PC-9 (cell line): Measurements from ENCODE around the gene AGPAT3. TPM values are rescaled to one million over a fixed set of nuclear protein-coding genes. Genes with fewer than 3 reads are reported as not detected.

Experiments
- BruUV-seq: library from RNA; stranded (reverse); fragments of 400-500 nt; replicated peaks from 2 replicates; lab custom pipeline; 2021; lab: Mats Ljungman, UMichigan
- CTCF ChIA-PET: fragments of 300-600 bp; sonication (Branson Sonifier 250); formaldehyde crosslinking; loops from one replicate; lab custom pipeline; 2022; ENCODE audit warnings: antibody characterized with exemption; lab: Charles Lee
- POLR2A ChIA-PET: fragments of 300-600 bp; sonication (Branson Sonifier 250); formaldehyde crosslinking; loops from one replicate; lab custom pipeline; 2022; ENCODE audit warnings: antibody characterized with exemption; ENCODE audit not compliant: unreplicated experiment; lab: Charles Lee
- DNase-seq, 2 experiments: peaks; one replicate each; pipeline versions ENCODE4 v3.0.0 to v3.0.0-alpha.2; 2015 to 2022; ENCODE audit warnings: mixed read lengths in 1 of 2
- H2AFZ ChIP-seq: fragments of 200-600 bp; sonication (generic); 2 replicates; pipeline ENCODE4 v1.8.1; 2017; ENCODE audit warnings: antibody characterized with exemption
- H3F3A ChIP-seq: fragments of 200-600 bp; sonication (generic); 2 replicates; pipeline ENCODE4 v1.8.1; 2017; ENCODE audit warnings: antibody characterized with exemption, mild to moderate bottlenecking, low read depth; ENCODE audit not compliant: insufficient read depth
- H3K27ac ChIP-seq: fragments of 200-600 bp; sonication (generic); 2 replicates; pipeline ENCODE4 v1.6.1; 2016; ENCODE audit warnings: mixed run types
- H3K27me3 ChIP-seq: fragments of 200-600 bp; sonication (generic); 2 replicates; pipeline ENCODE4 v1.6.1; 2016; ENCODE audit warnings: low read depth, mixed run types; ENCODE audit not compliant: insufficient read depth
- H3K36me3 ChIP-seq: fragments of 200-600 bp; sonication (generic); 2 replicates; pipeline ENCODE4 v1.6.1; 2016; ENCODE audit warnings: low read depth, mixed run types
- H3K4me1 ChIP-seq: fragments of 200-600 bp; sonication (generic); replicated peaks from 2 replicates; pipeline ENCODE4 v1.6.1; 2016; ENCODE audit warnings: mixed run types; ENCODE audit not compliant: insufficient read depth
- H3K4me2 ChIP-seq: fragments of 200-600 bp; sonication (generic); 2 replicates; pipeline ENCODE4 v1.6.1; 2017; ENCODE audit warnings: mixed run types
- H3K4me3 ChIP-seq: fragments of 200-600 bp; sonication (generic); 2 replicates; pipeline ENCODE4 v1.6.1; 2016; ENCODE audit warnings: mixed run types
- H3K79me2 ChIP-seq: fragments of 200-600 bp; sonication (generic); 2 replicates; pipeline ENCODE4 v1.6.1; 2017; ENCODE audit warnings: low read depth, mixed run types
- H3K9me2 ChIP-seq: fragments of 200-600 bp; sonication (generic); 2 replicates; pipeline ENCODE4 v1.8.1; 2017; ENCODE audit warnings: mild to moderate bottlenecking; ENCODE audit not compliant: insufficient read depth
- H3K9me3 ChIP-seq: fragments of 200-600 bp; sonication (generic); 2 replicates; pipeline ENCODE4 v1.8.1; 2016; ENCODE audit warnings: low read depth; ENCODE audit not compliant: insufficient read depth
- H4K20me1 ChIP-seq: fragments of 200-600 bp; sonication (generic); 2 replicates; pipeline ENCODE4 v1.8.1; 2017; ENCODE audit not compliant: insufficient read depth
- CTCF ChIP-seq: fragments of 200-600 bp; sonication (generic); conservative IDR thresholded peaks from 2 replicates; pipeline ENCODE4 v1.6.1; 2017; ENCODE audit warnings: mixed run types, antibody characterized with exemption, mild to moderate bottlenecking, moderate library complexity
- EZH2 ChIP-seq: fragments of 200-600 bp; sonication (generic); IDR thresholded peaks from 2 replicates; pipeline ENCODE4 v1.8.0; 2017; ENCODE audit warnings: antibody characterized with exemption, low read depth
- intact Hi-C: fragments of 100-400 bp; cut with micrococcal nuclease; formaldehyde crosslinking; loops from one replicate; pipeline ENCODE4 v1.10.0; 2022; ENCODE audit not compliant: unreplicated experiment
- total RNA-seq: library from RNA; stranded (reverse); gene quantifications from 2 replicates; pipeline ENCODE4 v1.2.3, GENCODE V29; 2021

Gene AGPAT3
- total RNA-seq, 1 experiment from 2014 or later, result 39.0 TPM

GRCh38 chr21:43965911-43966585 lies 101.0 kb downstream of the AGPAT3 start:
- POLR2A ChIA-PET, result no interaction called here
- no peak for DNase-seq
- H4K20me1 ChIP-seq, result no peaks in the 10 kb centered on the region
- no peak overlapping the region for H3K27ac ChIP-seq
- TF ChIP-seq EZH2 (no peak), CTCF (no peak)
- H2AFZ ChIP-seq, result no peak overlapping the region
- H3K4me3 ChIP-seq, result no peak overlapping the region
- no peaks in the 10 kb centered on the region for H3K9me2 ChIP-seq
- no peaks in the 10 kb centered on the region for H3K27me3 ChIP-seq
- no TSS peak for BruUV-seq
- intact Hi-C loops, result no loop called here
- H3K4me2 ChIP-seq, result no peak overlapping the region
- no peaks in the 10 kb centered on the region for H3K79me2 ChIP-seq
- no peaks in the 10 kb centered on the region for H3F3A ChIP-seq
- H3K36me3 ChIP-seq, result no peaks in the 10 kb centered on the region
- CTCF ChIA-PET, result no interaction called here
- H3K9me3 ChIP-seq, result no peaks in the 10 kb centered on the region
- no peaks in the 10 kb centered on the region for H3K4me1 ChIP-seq

DNA sequence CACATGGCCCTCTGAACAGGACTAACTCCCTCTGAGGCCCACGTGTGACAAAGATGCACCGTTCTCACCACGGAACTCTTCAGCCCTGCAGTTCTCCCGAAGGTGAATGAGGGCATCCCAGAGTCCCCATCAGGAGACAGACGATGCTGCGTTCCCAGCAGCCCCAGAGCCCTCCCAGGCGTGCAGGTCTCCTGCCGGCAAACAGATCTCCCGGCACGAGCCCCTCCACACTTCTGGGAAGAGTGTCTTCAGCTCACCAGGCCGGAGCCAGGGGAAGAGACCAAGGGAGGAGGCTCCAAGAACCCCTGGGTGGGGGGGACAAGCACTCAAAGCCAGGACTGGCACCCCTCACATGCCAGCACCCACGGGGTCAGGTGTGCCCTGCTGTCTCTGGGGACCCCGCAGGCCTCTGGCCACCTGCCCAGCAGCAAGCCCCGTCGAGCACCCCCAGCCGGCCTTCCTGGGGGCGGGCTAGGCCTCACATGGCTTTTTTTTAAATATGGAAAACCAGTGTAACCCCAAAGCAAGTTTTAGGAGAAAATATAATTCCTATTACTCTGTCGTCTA lies 102.0 kb downstream of the AGPAT3 start:
- no peaks in the 10 kb centered on the region for H3K79me2 ChIP-seq
- H2AFZ ChIP-seq, result no peak overlapping the region
- H3K9me3 ChIP-seq, result no peaks in the 10 kb centered on the region
- no peaks in the 10 kb centered on the region for H3F3A ChIP-seq
- H3K27ac ChIP-seq, result no peak overlapping the region
- TF ChIP-seq CTCF (no peak), EZH2 (no peak)
- intact Hi-C loops, result no loop called here
- no peaks in the 10 kb centered on the region for H3K4me1 ChIP-seq
- H3K27me3 ChIP-seq, result no peaks in the 10 kb centered on the region
- H3K4me3 ChIP-seq, result no peak overlapping the region
- ChIA-PET CTCF (no interaction called here), POLR2A (no interaction called here)
- no peak overlapping the region for H3K4me2 ChIP-seq
- no TSS peak for BruUV-seq
- no peaks in the 10 kb centered on the region for H3K36me3 ChIP-seq
- H4K20me1 ChIP-seq, result no peaks in the 10 kb centered on the region
- DNase-seq, result no peak
- H3K9me2 ChIP-seq, result no peaks in the 10 kb centered on the region

GRCh38 chr21:43967981-43968380 lies 103.0 kb downstream of the AGPAT3 start:
- Histone ChIP-seq H3K79me2 (no peaks in the 10 kb centered on the region), H3K4me2 (no peak overlapping the region), H3K9me2 (no peaks in the 10 kb centered on the region), H3K27ac (no peak overlapping the region), H4K20me1 (no peaks in the 10 kb centered on the region), H3K9me3 (no peaks in the 10 kb centered on the region), H2AFZ (no peak overlapping the region), H3K36me3 (no peaks in the 10 kb centered on the region), H3K27me3 (no peaks in the 10 kb centered on the region), H3F3A (no peaks in the 10 kb centered on the region), H3K4me1 (no peaks in the 10 kb centered on the region), H3K4me3 (no peak overlapping the region)
- ChIA-PET POLR2A (no interaction called here), CTCF (no interaction called here)
- no peak for TF ChIP-seq EZH2
- TF ChIP-seq CTCF, result no peak
- intact Hi-C loops, result no loop called here
- DNase-seq, result no peak
- no TSS peak for BruUV-seq
